IMR-90 (cell line): ENCODE measurements around the gene TMEM263. TPM values are rescaled to one million over a fixed set of nuclear protein-coding genes. Genes with fewer than 3 reads are reported as not detected.

Experiments used
- ATAC-seq: fragments of 200-7000 bp; cut with Tn5 transposase; 2 replicates; pipeline ENCODE4 v1.9.1; 2020; ENCODE audit warnings: low read depth, mild to moderate bottlenecking, moderate library complexity
- BruUV-seq: library from RNA; stranded (reverse); fragments of 400-500 nt; replicated peaks from 2 replicates; lab custom pipeline; 2021; lab: Mats Ljungman, UMichigan
- CTCF ChIA-PET: fragments of 300-600 bp; formaldehyde crosslinking; extraction: SDS; loops from one replicate; lab custom pipeline; 2021; ENCODE audit warnings: antibody characterized with exemption; lab: Yijun Ruan, JAX
- POLR2A ChIA-PET: fragments of 300-600 bp; sonication (Branson Sonifier 250); formaldehyde crosslinking; loops from one replicate; lab custom pipeline; 2022; ENCODE audit warnings: antibody characterized with exemption; ENCODE audit not compliant: unreplicated experiment; lab: Charles Lee
- DNase-seq: peaks from one replicate; pipeline ENCODE4 v3.0.0; 2013
- H2AFZ ChIP-seq: replicated peaks from 2 replicates; pipeline ENCODE3; 2013; ENCODE audit warnings: low read length, mild to moderate bottlenecking; ENCODE audit not compliant: poor library complexity
- H2AK5ac ChIP-seq: 2 replicates; pipeline ENCODE4 v1.6.1; 2013; ENCODE audit warnings: low read depth, low read length, inconsistent platforms
- H2AK9ac ChIP-seq: replicated peaks from 2 replicates; pipeline ENCODE3; 2013; ENCODE audit warnings: mild to moderate bottlenecking, low read depth, low read length, moderate library complexity; ENCODE audit not compliant: poor library complexity
- H2BK120ac ChIP-seq: 2 replicates; pipeline ENCODE4 v1.6.1; 2013; ENCODE audit warnings: low read depth, low read length, inconsistent platforms
- H2BK15ac ChIP-seq: 3 replicates; pipeline ENCODE4 v1.6.1; 2013; ENCODE audit warnings: low read depth, low read length, inconsistent platforms
- H2BK20ac ChIP-seq: 2 replicates; pipeline ENCODE4 v1.6.1; 2013; ENCODE audit warnings: low read depth, mild to moderate bottlenecking, inconsistent platforms, low read length, moderate library complexity
- H2BK5ac ChIP-seq: 2 replicates; pipeline ENCODE4 v1.6.1; 2013; ENCODE audit warnings: mild to moderate bottlenecking, low read depth, low read length, inconsistent platforms; ENCODE audit not compliant: poor library complexity, severe bottlenecking
- H3K14ac ChIP-seq: replicated peaks from 2 replicates; pipeline ENCODE4 v1.6.1; 2013; ENCODE audit warnings: low read depth, low read length, inconsistent platforms
- H3K18ac ChIP-seq: 2 replicates; pipeline ENCODE4 v1.6.1; 2013; ENCODE audit warnings: low read depth, low read length, control low read depth
- H3K23ac ChIP-seq: 2 replicates; pipeline ENCODE4 v1.6.1; 2013; ENCODE audit warnings: low read depth, low read length, inconsistent platforms
- H3K27ac ChIP-seq: 2 replicates; pipeline ENCODE4 v1.5.1; 2013; ENCODE audit warnings: mild to moderate bottlenecking, control low read depth, low read length; ENCODE audit not compliant: insufficient read depth
- H3K27me3 ChIP-seq: 2 replicates; pipeline ENCODE4 v1.6.1; 2013; ENCODE audit warnings: low read length; ENCODE audit not compliant: control insufficient read depth, insufficient read depth
- H3K36me3 ChIP-seq: 2 replicates; pipeline ENCODE4 v1.6.1; 2013; ENCODE audit warnings: low read length, mixed read lengths; ENCODE audit not compliant: control insufficient read depth, insufficient read depth
- H3K4ac ChIP-seq: 2 replicates; pipeline ENCODE4 v1.6.1; 2013; ENCODE audit warnings: low read depth, low read length, inconsistent platforms
- H3K4me1 ChIP-seq: 2 replicates; pipeline ENCODE4 v1.6.1; 2013; ENCODE audit warnings: low read length, mixed read lengths; ENCODE audit not compliant: control insufficient read depth, insufficient read depth
- H3K4me2 ChIP-seq: 2 replicates; pipeline ENCODE4 v1.6.1; 2013; ENCODE audit warnings: low read depth, mild to moderate bottlenecking, control low read depth, low read length, moderate library complexity
- H3K4me3 ChIP-seq: 2 replicates; pipeline ENCODE4 v1.5.1; 2013; ENCODE audit warnings: low read depth, mild to moderate bottlenecking, control low read depth, low read length, moderate library complexity; ENCODE audit not compliant: insufficient read depth
- H3K56ac ChIP-seq: 2 replicates; pipeline ENCODE4 v1.6.1; 2013; ENCODE audit warnings: low read length, inconsistent platforms; ENCODE audit not compliant: insufficient read depth; ENCODE audit errors: extremely low read depth
- H3K79me1 ChIP-seq, 2 experiments: 2 replicates each; pipeline ENCODE4 v1.6.1; 2013; ENCODE audit warnings: low read length in 2 of 2, inconsistent platforms in 1 of 2, low read depth in 1 of 2
- H3K9ac ChIP-seq: 2 replicates; pipeline ENCODE4 v1.6.1; 2013; ENCODE audit warnings: low read depth, low read length, control low read depth
- H3K9me1 ChIP-seq: 2 replicates; pipeline ENCODE4 v1.6.1; 2013; ENCODE audit warnings: low read length, inconsistent platforms; ENCODE audit not compliant: insufficient read depth
- H3K9me3 ChIP-seq: 2 replicates; pipeline ENCODE4 v1.6.1; 2013; ENCODE audit warnings: low read length; ENCODE audit not compliant: control insufficient read depth, insufficient read depth
- H4K20me1 ChIP-seq: 2 replicates; pipeline ENCODE4 v1.6.1; 2013; ENCODE audit warnings: low read length, inconsistent platforms; ENCODE audit not compliant: insufficient read depth
- H4K5ac ChIP-seq: 2 replicates; pipeline ENCODE4 v1.6.1; 2013; ENCODE audit warnings: mild to moderate bottlenecking, low read depth, low read length, control low read depth
- H4K8ac ChIP-seq, 2 experiments: 2 replicates each; pipeline ENCODE4 v1.6.1; 2013; ENCODE audit warnings: low read depth in 2 of 2, low read length in 2 of 2, control low read depth in 1 of 2, inconsistent platforms in 1 of 2
- H4K91ac ChIP-seq: 2 replicates; pipeline ENCODE4 v1.6.1; 2013; ENCODE audit warnings: low read depth, low read length, inconsistent platforms; ENCODE audit not compliant: insufficient read depth
- CEBPB ChIP-seq: IDR thresholded peaks from 2 replicates; pipeline ENCODE4 v1.6.1; 2012; ENCODE audit warnings: low read depth, low read length, improper control_type of control experiment
- CHD1 ChIP-seq: IDR thresholded peaks from 2 replicates; pipeline ENCODE4 v1.6.1; 2012; ENCODE audit warnings: low read depth, low read length, improper control_type of control experiment
- CTCF ChIP-seq: conservative IDR thresholded peaks from 2 replicates; pipeline ENCODE4 v1.5.1; 2012; ENCODE audit warnings: mild to moderate bottlenecking, low read depth, low read length, improper control_type of control experiment
- ELK1 ChIP-seq: fragments of 150-350 bp; IDR thresholded peaks from 2 replicates; pipeline ENCODE4 v1.6.1; 2016; ENCODE audit warnings: low read depth, mild to moderate bottlenecking, low read length, moderate library complexity, borderline replicate concordance
- FOS ChIP-seq: fragments of 150-350 bp; IDR thresholded peaks from 2 replicates; pipeline ENCODE4 v1.6.1; 2016; ENCODE audit warnings: low read depth, low read length
- MAFK ChIP-seq: IDR thresholded peaks from 2 replicates; pipeline ENCODE4 v1.6.1; 2012; ENCODE audit warnings: low read depth, low read length, improper control_type of control experiment
- NFE2L2 ChIP-seq: fragments of 150-350 bp; IDR thresholded peaks from 2 replicates; pipeline ENCODE4 v1.6.1; 2016; ENCODE audit warnings: low read depth, mild to moderate bottlenecking, low read length
- RAD21 ChIP-seq: IDR thresholded peaks from 2 replicates; pipeline ENCODE4 v1.6.1; 2012; ENCODE audit warnings: low read length, improper control_type of control experiment
- RCOR1 ChIP-seq: IDR thresholded peaks from 2 replicates; pipeline ENCODE4 v1.6.1; 2012; ENCODE audit warnings: mild to moderate bottlenecking, low read length, improper control_type of control experiment; ENCODE audit not compliant: insufficient replicate concordance
- RFX5 ChIP-seq: IDR thresholded peaks from 2 replicates; pipeline ENCODE4 v1.8.0; 2012; ENCODE audit warnings: low read depth, mild to moderate bottlenecking, low read length, moderate library complexity
- SMC3 ChIP-seq: fragments of 150-350 bp; IDR thresholded peaks from 2 replicates; pipeline ENCODE4 v1.6.1; 2016; ENCODE audit warnings: low read depth, mild to moderate bottlenecking, antibody characterized with exemption, low read length, moderate library complexity
- USF2 ChIP-seq: fragments of 150-350 bp; IDR thresholded peaks from 2 replicates; pipeline ENCODE4 v1.6.1; 2017; ENCODE audit warnings: mild to moderate bottlenecking, antibody characterized with exemption, low read length, low read depth
- WGBS, 2 experiments: methylation state at CpG; one replicate each; pipeline versions ENCODE4 v1.1.5 to v1.1.7; 2013; ENCODE audit warnings: missing lambda C conversion rate in 2 of 2; ENCODE audit not compliant: insufficient read length in 1 of 2; ENCODE audit errors: extremely low coverage in 2 of 2; 5-methylcytosine and 5-hydroxymethylcytosine counted together
- dilution Hi-C: fragments of 300-500 bp; cut with HindIII; formaldehyde crosslinking; loops from one replicate; pipeline ENCODE4 v1.14.3; 2018; ENCODE audit warnings: low sequenced_read_pairs; ENCODE audit not compliant: unreplicated experiment
- in situ Hi-C: fragments of 300-500 bp; cut with MboI; formaldehyde crosslinking; loops from 3 replicates; pipeline ENCODE4 v1.14.3; 2019; ENCODE audit warnings: low sequenced_read_pairs, inconsistent platforms, mixed read lengths
- intact Hi-C: fragments of 100-400 bp; cut with micrococcal nuclease; formaldehyde crosslinking; loops from 2 replicates; pipeline ENCODE4 v1.10.0; 2022
- polyA plus RNA-seq, 3 experiments: library from polyadenylated mRNA; depleted of rRNA; stranded (reverse); fragments of >200 nt; gene quantifications; 2 replicates each; pipeline ENCODE4 v1.2.3, GENCODE V29; 2012; ENCODE audit warnings: low replicate concordance in 1 of 3
- total RNA-seq: library from RNA; depleted of rRNA; stranded (reverse); fragments of >200 nt; gene quantifications from 2 replicates; pipeline ENCODE4 v1.2.3, GENCODE V29; 2012

Gene TMEM263
- total and polyA plus RNA-seq, 2 of the 4 experiments (the other 2 are of a cell fraction) = 47.9 to 99.7 TPM

GRCh38 chr12:106960443-106960842, 4.7 kb downstream of the TMEM263 start:
- Histone ChIP-seq H3K27ac (no peak overlapping the region), H3K23ac (no peak overlapping the region; the same call in 1 of the 2 replicates), H3K9ac (no peak overlapping the region), H2BK120ac (no peak overlapping the region), H4K91ac (no peak overlapping the region), H3K9me1 (peaks cover 6% of the 10 kb centered on the region; the same call in 1 of the 2 replicates), H3K14ac (no peak overlapping the region), H3K36me3 (peaks cover 15% of the 10 kb centered on the region), H4K8ac (no peak overlapping the region), H2AK9ac (no peak overlapping the region), H3K4me3 (no peak overlapping the region), H2BK5ac (no peak overlapping the region), H3K9me3 (no peaks in the 10 kb centered on the region), H2BK20ac (no peak overlapping the region), H2BK15ac (no peak overlapping the region), H3K18ac (no peak overlapping the region), H3K79me1 (peaks cover 4 to 37% of the 10 kb centered on the region in 2 experiments; a peak in 3 of 4 replicates), H4K5ac (no peak overlapping the region), H3K4me1 (peaks cover 6% of the 10 kb centered on the region), H3K4ac (no peak overlapping the region), H2AFZ (no peak overlapping the region), H4K20me1 (peaks cover 77% of the 10 kb centered on the region), H3K4me2 (peak overlapping the region; percentile 20; the same call in 1 of the 2 replicates), H3K56ac (no peak overlapping the region), H2AK5ac (no peak overlapping the region), H3K27me3 (no peaks in the 10 kb centered on the region)
- no TSS peak for BruUV-seq
- no CpG with 5 or more reads among the region's 3 CpGs for WGBS, 2 experiments
- dilution Hi-C loops (no loop called here), in situ Hi-C loops (no loop called here), intact Hi-C loops (no loop called here)
- ATAC-seq (no peak), DNase-seq (no peak)
- CTCF ChIA-PET = no interaction called here
- no peak for TF ChIP-seq CTCF
- TF ChIP-seq SMC3 = no peak
- no peak for TF ChIP-seq ELK1
- no peak for TF ChIP-seq FOS
- no peak for TF ChIP-seq RFX5
- no peak for TF ChIP-seq CHD1
- TF ChIP-seq NFE2L2 = no peak
- TF ChIP-seq RCOR1 = no peak
- TF ChIP-seq CEBPB = no peak
- no peak for TF ChIP-seq MAFK
- TF ChIP-seq USF2 = no peak
- no peak for TF ChIP-seq RAD21
- POLR2A ChIA-PET = no interaction called here
